HEK293 (cell line): ENCODE measurements around the gene CDK14.

ENCODE experiments used
- CTCF ChIA-PET: fragments of 350-600 bp; formaldehyde crosslinking; extraction: SDS; loops from one replicate; lab custom pipeline; 2021; ENCODE audit warnings: antibody characterized with exemption; lab: Yijun Ruan, JAX
- POLR2A ChIA-PET: fragments of 300-600 bp; formaldehyde crosslinking; extraction: SDS; loops from one replicate; lab custom pipeline; 2020; ENCODE audit warnings: antibody characterized with exemption, inconsistent platforms; lab: Yijun Ruan, JAX
- H3K27ac ChIP-seq: fragments of 200-500 bp; sonication (Bioruptor generic); 2 replicates; pipeline ENCODE4 v1.5.1; 2014; ENCODE audit warnings: low read depth, low read length, control low read depth, inconsistent platforms; ENCODE audit errors: extremely low read depth
- H3K36me3 ChIP-seq, 2 experiments: fragments of 200-500 bp in 1 of 2; sonication (Bioruptor generic) in 1 of 2; 1 replicate in 1 of 2; 2 replicates in 1 of 2; pipeline ENCODE4 v1.5.1; 2014 to 2017; ENCODE audit warnings: inconsistent platforms in 2 of 2, low read length in 2 of 2; ENCODE audit not compliant: control insufficient read depth in 2 of 2, insufficient read depth in 1 of 2
- H3K4me1 ChIP-seq: fragments of 200-500 bp; sonication (Bioruptor generic); 2 replicates; pipeline ENCODE4 v1.5.1; 2014; ENCODE audit warnings: mild to moderate bottlenecking, low read length, inconsistent platforms; ENCODE audit not compliant: control insufficient read depth, insufficient read depth
- H3K4me3 ChIP-seq: 2 replicates; pipeline ENCODE4 v1.5.1; 2011; ENCODE audit warnings: low read depth, mild to moderate bottlenecking, control low read depth, low read length, moderate library complexity
- H3K9me3 ChIP-seq: fragments of 200-500 bp; sonication (Bioruptor generic); 2 replicates; pipeline ENCODE4 v1.5.1; 2014; ENCODE audit warnings: low read depth, low read length, inconsistent platforms; ENCODE audit not compliant: control insufficient read depth, insufficient read depth
- MEIS1 ChIP-seq: sonication (generic); formaldehyde crosslinking; IDR thresholded peaks from 2 replicates; pipeline ENCODE4 v1.8.1; 2022; ENCODE audit warnings: missing genetic modification reagents, mild to moderate bottlenecking, borderline replicate concordance
- PBX3 ChIP-seq: sonication (generic); formaldehyde crosslinking; IDR thresholded peaks from 2 replicates; pipeline ENCODE4 v1.8.1; 2022; ENCODE audit warnings: mild to moderate bottlenecking, moderate library complexity, missing genetic modification reagents
- ZBTB26 ChIP-seq: fragments of 450-650 bp; formaldehyde crosslinking; optimal IDR thresholded peaks from 2 replicates; pipeline ENCODE3; 2016; ENCODE audit warnings: missing biosample characterization, mild to moderate bottlenecking, missing genetic modification characterization
- ZBTB8A ChIP-seq: fragments of 450-650 bp; formaldehyde crosslinking; IDR thresholded peaks from 2 replicates; pipeline ENCODE4 v1.5.1; 2016; ENCODE audit warnings: missing biosample characterization, missing genetic modification characterization
- ZFP69B ChIP-seq: fragments of 450-650 bp; formaldehyde crosslinking; IDR thresholded peaks from 2 replicates; pipeline ENCODE4 v1.5.1; 2016; ENCODE audit warnings: missing biosample characterization, missing genetic modification characterization
- ZNF114 ChIP-seq: fragments of 450-650 bp; formaldehyde crosslinking; IDR thresholded peaks from 2 replicates; pipeline ENCODE4 v1.5.0; 2017; ENCODE audit warnings: missing biosample characterization, missing genetic modification characterization
- ZNF138 ChIP-seq: fragments of 450-650 bp; formaldehyde crosslinking; IDR thresholded peaks from 2 replicates; pipeline ENCODE4 v1.5.1; 2016; ENCODE audit warnings: missing biosample characterization, missing genetic modification characterization, borderline replicate concordance
- ZNF169 ChIP-seq: fragments of 450-650 bp; formaldehyde crosslinking; IDR thresholded peaks from 2 replicates; pipeline ENCODE4 v1.5.1; 2016; ENCODE audit warnings: missing biosample characterization, missing genetic modification characterization
- ZNF280D ChIP-seq: fragments of 450-650 bp; formaldehyde crosslinking; IDR thresholded peaks from 2 replicates; pipeline ENCODE4 v1.5.1; 2016; ENCODE audit warnings: missing biosample characterization, missing genetic modification characterization
- ZNF513 ChIP-seq: fragments of 450-650 bp; IDR thresholded peaks from 2 replicates; pipeline ENCODE4 v1.5.1; 2018; ENCODE audit warnings: missing biosample characterization, missing genetic modification characterization
- ZNF561 ChIP-seq: fragments of 450-650 bp; IDR thresholded peaks from 2 replicates; pipeline ENCODE4 v1.5.1; 2018; ENCODE audit warnings: missing biosample characterization, missing genetic modification characterization, borderline replicate concordance
- ZNF639 ChIP-seq: fragments of 450-650 bp; formaldehyde crosslinking; IDR thresholded peaks from 2 replicates; pipeline ENCODE4 v1.5.1; 2016; ENCODE audit warnings: missing biosample characterization, missing genetic modification characterization
- ZNF768 ChIP-seq: fragments of 450-650 bp; formaldehyde crosslinking; IDR thresholded peaks from 2 replicates; pipeline ENCODE4 v1.5.1; 2018; ENCODE audit warnings: missing biosample characterization, mild to moderate bottlenecking, missing genetic modification characterization
- ZNF843 ChIP-seq: fragments of 450-650 bp; formaldehyde crosslinking; IDR thresholded peaks from 2 replicates; pipeline ENCODE4 v1.5.1; 2016; ENCODE audit warnings: missing biosample characterization, missing genetic modification characterization

The CDK14 gene

GRCh38 chr7:90574820-90575187, 21.3 kb upstream of the CDK14 start:
- Histone ChIP-seq H3K4me3 (no peak overlapping the region), H3K36me3 (no peaks in the 10 kb centered on the region), H3K9me3 (no peaks in the 10 kb centered on the region), H3K4me1 (no peaks in the 10 kb centered on the region), H3K27ac (no peak overlapping the region)
- CTCF ChIA-PET, result no interaction called here
- TF ChIP-seq ZFP69B (tag by site-specific recombination), result no peak
- POLR2A ChIA-PET, result no interaction called here

- Histone ChIP-seq H3K36me3 (no peaks in the 10 kb centered on the region), H3K9me3 (no peaks in the 10 kb centered on the region), H3K4me3 (no peak overlapping the region), H3K27ac (no peak overlapping the region), H3K4me1 (no peaks in the 10 kb centered on the region)
- TF ChIP-seq ZBTB26 (tag by site-specific recombination), result no peak
- no peak for TF ChIP-seq ZNF114 (tag by site-specific recombination)
- no peak for TF ChIP-seq ZNF561 (tag by site-specific recombination)
- TF ChIP-seq MEIS1, result no peak
- TF ChIP-seq ZNF138 (tag by site-specific recombination), result no peak
- TF ChIP-seq ZNF639 (tag by site-specific recombination), result no peak
- TF ChIP-seq ZNF169 (tag by site-specific recombination), result no peak
- TF ChIP-seq ZNF513 (tag by site-specific recombination), result no peak
- TF ChIP-seq ZBTB8A (tag by site-specific recombination), result no peak
- TF ChIP-seq ZNF843 (tag by site-specific recombination), result no peak
- no peak for TF ChIP-seq PBX3 (CRISPR knock-in tag)
- no peak for TF ChIP-seq ZNF768 (tag by site-specific recombination)
- TF ChIP-seq ZNF280D (tag by site-specific recombination), result no peak
- CTCF ChIA-PET, result interaction anchor here (0.5 to 1.2 kb wide), 4 partner anchors 16 to 123 kb away, joined by 3 to 4 read pairs (median 3); no protein-coding TSS in a partner anchor
- POLR2A ChIA-PET, result no interaction called here
These were observed 16.9 kb upstream of the CDK14 start for GRCh38 chr7:90579181-90579688.
